ENCODE measurements around the gene VAC14. TPM values are rescaled to one million over a fixed set of nuclear protein-coding genes. Genes with fewer than 3 reads are reported as not detected.

The VAC14 gene
- total RNA-seq, 1 experiment from 2014 or later: 49.9 TPM

GRCh38 chr16:70695331-70696070, 105.5 kb downstream of the VAC14 start:
- H3K27me3 Mint-ChIP-seq (ENCODE audit: low read depth): no peaks in the 10 kb centered on the region
- H3K4me3 Mint-ChIP-seq: peak overlapping the region in 1 of 2 experiments; percentile 16; a peak in 2 of 5 replicates
- TF ChIP-seq CTCF (conservative IDR thresholded peaks at IDR 0.05): no peak
- H3K4me1 ChIP-seq (ENCODE audit: insufficient read depth, low read length): no peaks in the 10 kb centered on the region; the same call in 1 of the 2 replicates
- H2AK5ac ChIP-seq (ENCODE audit: insufficient read length, low read length): no peak overlapping the region
- no peak overlapping the region for H2BK120ac ChIP-seq (ENCODE audit: low read depth, low read length, poor library complexity, severe bottlenecking)
- H3T11ph ChIP-seq (ENCODE audit: low read length): no peak overlapping the region
- H3K9me3 ChIP-seq (ENCODE audit: control insufficient read depth, low read depth, low read length): no peaks in the 10 kb centered on the region
- no peak for DNase-seq
- no peak overlapping the region for H3K23ac ChIP-seq (ENCODE audit: insufficient read length, low read depth, low read length)
- no peak overlapping the region for H2BK5ac ChIP-seq (ENCODE audit: insufficient read length, low read length)
- H3K56ac ChIP-seq (ENCODE audit: insufficient read length, low read depth, low read length): no peak overlapping the region
- peak overlapping the region; percentile 45 for H3K18ac ChIP-seq (ENCODE audit: insufficient read length, low read depth, low read length)
- H3K4me2 ChIP-seq (ENCODE audit: insufficient read depth, insufficient read length, low read length): no peak overlapping the region
- H3K27ac ChIP-seq (ENCODE audit: insufficient read length, low read depth, low read length): no peak overlapping the region
- H3K79me1 ChIP-seq (ENCODE audit: insufficient read depth, low read depth, low read length, poor library complexity, severe bottlenecking): no peaks in the 10 kb centered on the region
- H4K91ac ChIP-seq (ENCODE audit: insufficient read length, low read depth, low read length): no peak overlapping the region
- peak overlapping the region; percentile 27 for H3K14ac ChIP-seq (ENCODE audit: insufficient read depth, low read length)
- H3K4me1 Mint-ChIP-seq: peaks cover 28 to 32% of the 10 kb centered on the region in 2 experiments
- no peaks in the 10 kb centered on the region for H3K79me2 ChIP-seq (ENCODE audit: insufficient read depth, low read length)
- H4K8ac ChIP-seq (replicated peaks; ENCODE audit: insufficient read length, low read depth, low read length): no peak overlapping the region
- no peaks in the 10 kb centered on the region for H3K23me2 ChIP-seq (ENCODE audit: insufficient read length, low read depth, low read length, poor library complexity, severe bottlenecking)
- H3K9ac ChIP-seq (ENCODE audit: extremely low read depth, insufficient read length, low read length): no peak overlapping the region
- peaks cover 8 to 12% (median 9%) of the 10 kb centered on the region in 3 experiments; a peak in 4 of 7 replicates for H3K36me3 Mint-ChIP-seq (ENCODE audit: insufficient read depth in 1 of 3, low read depth in 3 of 3)
- no peak overlapping the region for H4K5ac ChIP-seq (ENCODE audit: insufficient read length, low read depth, low read length)
- no peaks in the 10 kb centered on the region for H3K27me3 ChIP-seq (ENCODE audit: insufficient read depth, low read length)
- H2BK15ac ChIP-seq (ENCODE audit: low read depth, low read length): no peak overlapping the region
- H3K4ac ChIP-seq (ENCODE audit: low read depth, low read length): no peak overlapping the region
- no peak overlapping the region for H2BK20ac ChIP-seq (ENCODE audit: low read depth, low read length, poor library complexity, severe bottlenecking)
- no peak overlapping the region for H2AFZ ChIP-seq (ENCODE audit: low read length)
- H3K27ac Mint-ChIP-seq: peak overlapping the region; percentile 83 to 93 (median 85); a peak in 6 of 7 replicates
- H3K9me3 Mint-ChIP-seq: no peaks in the 10 kb centered on the region
- no peaks in the 10 kb centered on the region for H4K20me1 ChIP-seq (ENCODE audit: control insufficient read depth, insufficient read depth, insufficient read length)
- no CpG with 5 or more reads among the region's 14 CpGs for WGBS (ENCODE audit: extremely low coverage, insufficient read length, low lambda C conversion rate)
- no peak overlapping the region for H2BK12ac ChIP-seq (ENCODE audit: insufficient read length, low read depth, low read length)
